NCI-H2029 treated with DMSO at 0.1 percent for 48 hours (cell line): ENCODE measurements around the gene SLF2.

Source experiments
- DNase-seq: peaks from one replicate; lab custom pipeline; 2025; lab: John Stamatoyannopoulos, UW

Gene SLF2

GRCh38 chr10:100899171-100899570 is 13.6 kb upstream of the SLF2 start:
- no peak for DNase-seq

DNA sequence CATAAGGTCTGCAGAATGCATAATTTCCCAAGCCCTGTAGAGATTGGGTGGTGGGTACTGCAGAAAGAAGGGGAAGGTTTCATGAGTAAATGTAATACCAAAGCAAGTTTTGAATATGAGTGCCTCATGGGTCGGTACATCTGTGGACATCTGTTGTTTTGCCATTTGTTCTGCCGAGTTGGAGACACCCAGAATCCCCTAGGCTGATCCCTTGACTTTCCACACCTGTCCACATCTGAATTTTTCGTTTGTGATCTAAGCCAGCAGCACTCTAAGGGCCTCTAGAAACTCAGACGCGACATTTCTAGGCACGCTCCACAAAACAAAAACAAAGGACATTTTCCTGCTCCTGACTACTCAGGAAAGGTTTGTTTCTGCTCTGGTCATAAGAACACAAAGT is 11.7 kb upstream of the SLF2 start:
- no peak for DNase-seq

- DNase-seq = no peak
These were observed 10.1 kb upstream of the SLF2 start for GRCh38 chr10:100902622-100903021.

- DNase-seq = no peak
These were observed 7.8 kb upstream of the SLF2 start for GRCh38 chr10:100904917-100905316.

DNA sequence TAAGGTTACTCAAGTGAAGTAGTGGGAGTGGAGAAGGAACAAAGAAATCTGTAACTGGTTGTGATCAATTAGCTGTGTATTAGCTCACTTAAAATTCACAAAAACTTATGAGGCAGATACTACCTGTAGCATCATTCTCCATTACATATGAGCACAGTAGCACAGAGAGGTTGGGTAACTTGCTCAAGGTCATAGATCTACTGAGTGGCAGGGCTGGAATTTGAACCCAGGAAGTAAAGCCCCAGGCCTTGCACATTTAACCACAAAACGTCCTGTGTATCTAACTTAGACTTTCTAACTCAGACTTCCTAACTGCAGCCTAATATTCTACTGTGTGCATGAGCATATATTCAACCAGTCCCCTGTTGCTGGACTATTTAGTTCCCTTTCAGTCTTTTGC is 5.6 kb upstream of the SLF2 start:
- DNase-seq = no peak

DNA sequence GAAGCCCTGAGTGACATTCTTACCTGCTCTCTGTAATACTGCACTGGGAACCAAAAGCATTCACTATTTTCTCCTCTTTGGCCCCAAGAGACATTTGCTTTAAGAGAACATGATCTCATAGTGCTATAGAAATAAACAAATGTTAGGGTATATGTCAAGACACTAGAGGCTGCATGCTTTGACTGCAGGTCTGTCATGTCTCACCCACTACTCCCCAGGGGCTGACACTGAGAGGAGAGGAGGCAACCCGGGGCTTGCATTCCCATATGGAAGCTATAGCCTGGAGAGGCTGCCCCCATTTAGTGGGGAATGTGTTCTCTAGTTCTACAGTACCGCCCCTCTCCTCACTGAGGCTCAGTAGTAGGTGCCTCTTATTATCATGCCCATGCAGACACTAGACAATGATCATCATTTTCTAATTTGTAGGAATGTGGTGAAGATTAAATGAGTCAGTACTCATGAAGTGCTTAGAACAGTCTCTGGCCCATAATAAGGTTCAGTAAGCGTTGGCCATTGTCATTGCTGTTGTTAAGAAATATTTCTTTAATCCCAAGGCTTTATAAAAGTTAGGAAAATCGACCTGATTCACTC is 4.9 kb upstream of the SLF2 start:
- no peak for DNase-seq

- DNase-seq = no peak
These were observed 4.4 kb upstream of the SLF2 start for GRCh38 chr10:100908378-100908777.

- no peak for DNase-seq
These were observed 3.1 kb upstream of the SLF2 start for GRCh38 chr10:100909501-100910263.

DNA sequence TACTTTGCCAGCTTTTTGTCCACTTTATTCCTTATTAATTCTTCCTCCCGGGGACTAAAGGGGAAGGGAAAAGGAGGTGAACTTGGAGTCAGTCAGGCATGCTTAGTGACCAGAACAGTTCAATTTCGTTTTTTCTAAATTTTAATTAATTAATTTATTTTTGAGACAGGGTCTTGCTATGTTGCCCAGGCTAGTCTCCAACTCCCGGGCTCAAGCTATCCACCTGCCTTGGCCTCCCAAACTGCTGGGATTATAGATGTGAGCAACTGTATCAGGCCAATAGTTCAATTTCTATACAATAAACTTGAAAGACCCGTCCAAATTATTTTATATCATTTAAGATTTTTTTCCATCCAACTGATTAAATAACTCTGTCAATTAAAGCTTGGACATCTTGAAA is 1.3 kb upstream of the SLF2 start:
- no peak for DNase-seq

GRCh38 chr10:100912013-100912604 is 654 bp upstream of the SLF2 start:
- DNase-seq = no peak

DNA sequence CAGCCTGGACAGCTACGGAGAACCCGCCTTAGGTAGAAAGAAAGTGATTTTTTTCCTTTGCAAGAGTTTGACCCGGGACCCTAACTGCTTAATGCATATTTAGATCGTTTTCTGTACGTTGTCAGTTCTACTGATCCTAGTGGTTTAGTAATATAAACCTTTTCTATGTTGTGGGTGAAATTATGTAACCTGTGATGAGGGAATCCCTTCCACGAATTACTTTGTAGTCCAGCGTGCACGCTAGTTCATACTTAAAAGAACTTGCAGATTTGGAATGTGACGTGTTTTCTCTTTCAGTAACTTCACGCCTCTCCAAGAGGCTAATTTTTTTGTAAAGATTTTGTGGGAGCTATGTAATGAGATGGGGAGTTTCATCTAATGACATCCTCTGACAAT is 705 bp downstream of the SLF2 start:
- no peak for DNase-seq

- no peak for DNase-seq
These were observed 4.3 kb downstream of the SLF2 start for GRCh38 chr10:100917071-100917470.

DNA sequence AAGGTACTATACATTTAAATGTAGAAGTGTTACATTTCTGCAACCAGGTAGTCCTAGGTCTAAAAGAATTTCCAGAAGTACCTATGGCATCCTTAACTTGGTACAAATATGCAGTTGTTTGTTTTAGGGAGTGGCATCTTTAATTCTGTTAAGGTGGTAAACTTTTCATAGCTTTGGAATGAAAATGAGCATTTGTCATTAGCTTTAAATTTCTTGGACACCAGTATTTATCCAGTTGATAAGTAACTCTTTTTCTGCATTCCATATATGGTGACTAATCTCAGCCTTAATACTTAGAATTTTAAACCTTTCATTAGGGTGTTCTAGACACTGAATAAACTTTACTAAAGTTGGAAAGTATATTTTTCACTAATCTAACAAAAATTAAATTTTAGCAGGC is 10.8 kb downstream of the SLF2 start:
- no peak for DNase-seq

GRCh38 chr10:100927266-100927665 is 14.5 kb downstream of the SLF2 start:
- DNase-seq = no peak

GRCh38 chr10:100928039-100928438 is 15.3 kb downstream of the SLF2 start:
- DNase-seq = no peak

- DNase-seq = no peak
These were observed 17.6 kb downstream of the SLF2 start for GRCh38 chr10:100930368-100930767.

GRCh38 chr10:100934084-100934659 is 21.4 kb downstream of the SLF2 start:
- DNase-seq = no peak

DNA sequence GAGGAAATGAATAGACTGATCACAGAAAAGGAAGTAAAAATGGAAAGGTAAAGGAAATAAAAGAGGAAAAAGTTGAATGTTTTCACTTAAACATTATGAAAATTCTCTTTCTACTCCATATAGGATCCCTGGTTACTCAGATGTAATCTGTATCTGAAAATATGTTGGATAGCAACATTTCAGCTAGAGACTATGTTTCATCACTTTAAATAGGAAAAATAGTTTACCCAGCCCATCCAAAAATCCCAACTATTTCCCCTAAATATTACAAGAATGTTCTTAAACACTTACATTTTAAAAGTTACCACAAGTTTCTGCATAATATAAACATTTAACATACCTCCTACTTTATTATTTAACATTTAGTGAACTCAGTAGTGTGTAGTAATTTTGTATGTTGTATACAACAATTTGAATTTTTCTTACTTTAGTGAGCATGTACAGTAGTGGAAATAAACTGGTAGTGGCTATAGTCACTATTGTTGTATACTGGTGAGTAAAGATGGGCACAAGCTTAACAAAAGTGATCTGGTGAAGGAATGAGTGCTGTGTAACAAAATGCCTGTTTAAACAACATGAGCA is 27.1 kb downstream of the SLF2 start:
- no peak for DNase-seq

DNA sequence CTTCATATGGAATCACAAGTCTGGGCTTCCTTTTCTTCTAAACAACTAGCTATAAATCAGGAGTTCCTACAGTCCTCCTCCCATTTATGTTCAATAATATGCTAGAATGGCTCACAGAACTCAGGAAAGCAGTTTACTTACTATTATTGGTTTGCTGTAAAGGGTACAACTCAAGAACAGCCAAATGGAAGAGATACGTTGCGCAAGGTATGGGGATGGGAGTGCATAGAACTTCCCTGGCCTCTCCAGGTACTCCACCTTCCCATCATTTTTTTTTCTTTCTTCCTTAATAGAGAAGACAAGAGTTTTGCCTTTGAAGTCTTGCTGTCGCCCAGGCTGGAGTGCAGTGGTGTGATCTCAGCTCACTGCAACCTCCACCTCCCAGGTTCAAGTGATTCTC is 29.5 kb downstream of the SLF2 start:
- DNase-seq = no peak

DNA sequence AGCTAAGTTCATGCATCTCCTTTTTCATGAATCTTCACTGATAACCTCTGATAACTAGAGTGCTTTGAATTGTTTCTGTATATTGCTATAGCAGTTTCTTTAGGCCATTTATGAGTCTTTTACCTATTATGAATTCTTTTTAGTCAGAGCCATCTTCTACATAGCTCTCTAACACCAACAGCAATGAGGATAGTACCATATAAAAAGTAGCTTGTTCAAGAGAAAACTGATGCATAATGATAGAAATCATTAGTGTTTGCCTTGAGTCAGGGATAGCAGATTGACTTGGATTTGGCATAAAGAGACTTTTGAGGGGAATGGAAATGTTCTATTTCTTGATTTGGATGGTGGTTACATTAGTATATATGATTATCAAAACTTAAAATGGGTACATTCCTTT is 30.7 kb downstream of the SLF2 start:
- no peak for DNase-seq

- no peak for DNase-seq
These were observed 33.0 kb downstream of the SLF2 start for GRCh38 chr10:100945754-100946153.

DNA sequence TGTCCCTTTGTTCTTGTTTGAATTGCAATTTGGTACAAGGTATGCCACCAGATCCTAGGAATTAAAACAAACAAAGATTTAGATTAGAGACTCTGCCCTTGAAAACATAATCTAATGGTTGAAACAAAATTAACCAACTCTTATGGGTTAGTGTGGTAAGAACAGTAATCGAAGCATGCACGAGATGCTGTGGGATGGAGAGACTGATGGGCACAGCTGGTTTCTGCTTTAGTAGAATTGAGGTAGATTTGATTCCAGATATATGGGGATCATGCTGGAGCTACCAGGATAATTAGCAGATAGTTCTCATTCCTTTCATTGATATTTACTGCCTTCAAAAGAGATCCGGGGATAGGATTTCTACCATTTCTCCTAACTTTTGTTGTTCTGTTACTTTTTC is 36.2 kb downstream of the SLF2 start:
- DNase-seq = no peak

DNA sequence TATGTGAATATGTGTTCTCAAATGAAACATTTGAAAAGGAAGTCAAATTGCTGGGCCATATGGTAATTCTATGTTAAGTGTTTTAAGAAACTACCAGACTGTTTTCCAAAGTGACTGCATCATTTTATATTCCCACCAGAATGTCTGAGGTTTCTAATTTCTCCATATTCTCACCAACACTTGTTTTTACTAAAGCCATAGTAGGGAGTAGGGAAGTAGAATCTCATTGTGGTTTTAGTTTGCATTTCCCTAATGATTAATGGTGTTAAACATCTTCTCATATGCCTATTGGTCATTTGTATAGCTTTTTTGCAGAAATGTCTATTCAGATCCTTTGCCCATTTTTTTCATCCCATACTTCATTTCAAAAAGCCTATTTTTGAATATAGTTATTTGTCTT is 47.5 kb downstream of the SLF2 start:
- DNase-seq = no peak
